Measurements from ENCODE around the gene IL17RA.

- TF ChIP-seq EP300 (IDR thresholded peaks at IDR 0.05) (no peak), CTCF (IDR thresholded peaks at IDR 0.05) (no peak)
Measured at GRCh38 chr22:17137170-17137569, 52.4 kb downstream of the IL17RA start.
